Stimulated activated CD8-positive, alpha-beta memory T cell treated with anti-CD3 and anti-CD28 coated beads, Interleukin-12 subunit alpha, Interleukin-12 subunit beta, amount 100 ng/mL, for 24 hours (primary cell): Measurements from ENCODE around the gene ACP3.
"Not testable (repeated sequence)": the region's sequence is repeated elsewhere in the genome, so short reads cannot be mapped to it uniquely, and the experiment has no call there.

Source experiments
- DNase-seq: peaks from one replicate; pipeline ENCODE4 v3.0.0-alpha.2; 2020; ENCODE audit errors: extremely low read depth

The ACP3 gene

GRCh38 chr3:132360717-132361116 is 43.5 kb downstream of the ACP3 start:
- no peak for DNase-seq

DNA sequence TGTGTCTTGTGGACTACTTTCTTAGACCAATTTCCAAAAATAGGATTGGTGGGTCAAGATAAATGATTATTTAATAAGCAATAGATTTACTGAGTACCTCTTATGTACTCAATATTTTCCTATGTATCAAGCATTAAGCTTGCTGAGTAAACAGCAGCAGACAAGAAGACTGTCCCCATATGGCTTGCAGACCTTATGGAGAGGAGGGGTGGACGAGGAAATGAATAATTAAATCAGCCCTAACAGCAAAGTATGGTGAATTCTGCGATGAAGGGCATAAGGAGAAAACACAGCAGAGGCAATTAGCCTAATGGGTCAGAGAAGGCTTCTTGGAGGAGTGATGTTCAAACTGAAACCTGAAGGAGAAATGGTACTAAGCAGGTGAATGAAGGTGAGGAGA is 45.1 kb downstream of the ACP3 start:
- DNase-seq: no peak

DNA sequence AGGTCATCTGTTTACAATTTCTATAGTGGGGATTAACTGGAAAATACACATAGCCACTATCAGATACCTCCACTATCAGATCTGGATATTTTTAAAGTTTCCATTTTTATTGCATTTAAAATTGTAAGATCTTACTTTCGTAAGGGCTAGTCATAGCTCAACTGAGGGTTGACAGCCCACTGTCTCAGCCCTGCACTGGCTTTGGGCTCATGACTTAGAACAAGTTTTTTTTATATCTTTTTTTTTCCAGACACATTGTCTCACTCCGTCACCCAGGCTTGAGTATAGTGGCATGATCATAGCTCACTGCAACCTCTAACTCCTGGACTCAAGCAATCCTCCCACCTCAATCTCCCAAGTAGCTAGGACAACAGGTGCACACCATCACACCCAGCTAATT is 51.3 kb downstream of the ACP3 start:
- DNase-seq: no peak

GRCh38 chr3:132368962-132369361 is 51.8 kb downstream of the ACP3 start:
- no peak for DNase-seq

GRCh38 chr3:132376945-132377354 is 59.7 kb downstream of the ACP3 start:
- DNase-seq: not testable (repeated sequence)

GRCh38 chr3:132378048-132378762 is 61.0 kb downstream of the ACP3 start:
- no peak for DNase-seq

- no peak for DNase-seq
Measured at GRCh38 chr3:132378846-132379245, 61.6 kb downstream of the ACP3 start.

GRCh38 chr3:132380920-132381319 is 63.7 kb downstream of the ACP3 start:
- no peak for DNase-seq

DNA sequence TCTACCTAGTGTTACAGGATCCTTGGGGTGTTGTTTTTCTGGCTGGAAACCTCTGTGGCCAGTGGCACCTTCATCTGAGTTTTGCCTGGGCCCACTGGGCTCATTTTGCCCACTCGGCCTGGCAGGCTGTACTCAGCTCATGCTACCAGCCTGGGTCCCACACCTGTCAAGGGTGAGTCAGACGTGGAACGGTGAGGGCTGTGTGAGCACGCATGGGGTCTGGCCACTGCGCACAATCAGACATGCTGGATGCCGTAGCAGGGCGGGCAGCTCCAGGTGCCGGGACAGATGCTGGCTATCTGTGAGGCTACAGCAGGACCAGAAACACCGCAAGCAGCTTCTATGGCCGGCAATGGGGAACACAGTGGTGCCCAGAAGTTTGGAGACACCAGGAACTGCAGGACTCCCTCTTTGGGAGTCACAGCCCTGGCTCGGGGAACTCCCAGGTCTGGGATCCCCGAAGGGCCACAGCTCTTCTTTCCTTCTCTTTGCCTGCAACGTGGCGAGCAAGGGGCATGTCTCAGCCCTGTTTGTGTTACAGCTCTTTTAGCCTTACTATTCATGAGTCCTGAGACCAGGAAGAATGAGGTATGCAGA is 64.2 kb downstream of the ACP3 start:
- DNase-seq: no peak

DNA sequence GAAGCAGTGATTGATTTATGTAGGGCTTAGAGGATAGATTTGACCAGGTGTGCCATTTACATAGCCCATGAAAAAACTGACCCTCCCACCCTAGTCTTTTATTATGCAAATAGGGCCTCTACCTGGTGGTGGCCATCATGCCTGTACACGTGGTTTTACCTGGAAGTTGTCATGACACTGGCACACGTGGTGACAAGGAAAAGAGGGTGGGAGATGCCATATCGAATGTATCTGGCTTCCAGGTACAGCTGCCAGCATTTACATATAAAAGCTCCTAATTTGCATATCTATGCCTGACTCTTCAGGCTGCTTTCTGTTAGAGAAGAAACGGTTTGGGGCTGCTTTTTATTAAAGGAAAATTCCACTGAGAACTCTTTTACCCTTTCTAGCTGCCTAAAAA is 65.1 kb downstream of the ACP3 start:
- no peak for DNase-seq

DNA sequence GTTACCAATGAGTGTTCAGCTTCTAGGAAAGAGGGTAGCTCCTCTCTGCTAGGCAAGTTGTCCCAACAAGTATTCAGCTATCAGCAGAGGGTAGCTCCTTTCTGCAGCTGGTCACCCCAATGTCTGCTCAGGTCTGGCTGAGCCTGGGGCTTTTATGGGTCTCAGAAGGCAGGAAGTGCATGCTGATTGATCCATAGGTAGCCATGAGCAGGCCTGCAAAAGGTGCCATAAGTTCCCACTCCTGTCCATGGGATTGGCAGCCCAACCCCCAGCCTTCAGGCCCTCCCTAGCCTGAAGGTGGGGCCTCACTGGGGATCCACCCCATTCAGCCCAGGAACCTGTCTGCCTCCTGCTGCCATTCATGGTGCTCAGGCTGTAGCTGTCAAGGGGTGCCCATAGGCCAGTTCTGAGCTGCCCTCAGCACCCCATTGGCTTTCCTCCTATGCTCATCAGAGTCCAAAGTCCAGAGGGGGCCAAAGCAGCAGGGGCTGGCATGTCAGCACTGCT is 65.5 kb downstream of the ACP3 start:
- DNase-seq: no peak

DNA sequence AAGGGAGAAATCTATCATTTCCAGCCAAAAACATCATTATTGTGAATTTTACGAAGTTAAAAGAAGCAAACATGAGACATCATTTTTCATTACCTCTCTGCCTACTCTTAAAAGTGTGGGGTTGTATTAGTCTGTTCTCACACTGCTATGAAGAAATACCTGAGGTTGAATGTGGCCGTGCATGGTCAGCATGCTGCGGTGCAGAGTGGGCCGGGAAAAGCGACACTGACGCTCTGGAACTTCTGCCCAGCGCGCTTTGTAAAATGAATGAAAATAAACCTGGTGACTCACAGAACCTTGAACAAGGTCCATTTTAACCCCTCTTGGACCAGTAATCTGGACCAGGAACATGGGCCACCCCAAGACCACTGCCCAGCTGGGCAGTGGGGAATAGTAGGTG is 69.1 kb downstream of the ACP3 start:
- no peak for DNase-seq

- DNase-seq: not testable (repeated sequence)
Measured at GRCh38 chr3:132392675-132393074, 75.5 kb downstream of the ACP3 start.

DNA sequence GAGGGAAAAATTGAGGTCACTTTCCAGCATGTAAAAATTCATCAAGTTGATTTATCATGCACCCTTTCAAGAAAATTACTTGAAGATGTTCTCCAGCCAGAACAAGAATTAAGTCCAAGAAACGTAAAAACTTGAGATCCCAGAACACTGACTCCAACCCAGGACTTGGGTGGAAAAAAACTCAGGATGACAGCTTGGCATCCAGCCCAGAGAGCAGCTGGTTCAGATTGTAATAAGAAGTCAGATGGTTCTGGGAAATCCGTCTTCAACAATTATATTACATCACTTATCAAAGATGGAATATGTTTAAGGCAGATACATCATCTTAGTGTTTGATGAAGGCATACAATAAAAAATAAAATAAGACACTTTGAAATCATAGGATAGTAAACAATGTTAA is 77.1 kb downstream of the ACP3 start:
- DNase-seq: no peak

GRCh38 chr3:132395126-132395525 is 77.9 kb downstream of the ACP3 start:
- no peak for DNase-seq

DNA sequence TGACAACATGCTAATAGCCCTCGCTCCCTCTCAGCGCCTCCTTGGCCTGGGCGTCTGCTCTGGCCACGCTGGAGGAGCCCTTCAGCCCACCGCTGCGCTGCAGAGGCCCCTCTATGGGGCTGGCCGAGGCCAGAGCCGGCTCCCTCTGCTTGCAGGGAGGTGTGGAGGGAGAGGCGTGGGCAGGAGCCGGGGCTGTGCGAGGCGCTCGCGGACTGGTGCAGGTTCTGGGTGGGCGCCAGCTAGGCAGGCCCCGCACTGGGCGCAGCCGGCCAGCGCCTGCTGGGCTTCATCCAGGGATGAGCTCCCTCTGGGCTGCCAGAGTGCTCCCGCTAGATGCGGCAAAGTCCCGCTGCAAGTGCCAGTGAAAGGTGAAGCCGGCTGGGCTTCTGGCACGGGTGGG is 79.0 kb downstream of the ACP3 start:
- no peak for DNase-seq

DNA sequence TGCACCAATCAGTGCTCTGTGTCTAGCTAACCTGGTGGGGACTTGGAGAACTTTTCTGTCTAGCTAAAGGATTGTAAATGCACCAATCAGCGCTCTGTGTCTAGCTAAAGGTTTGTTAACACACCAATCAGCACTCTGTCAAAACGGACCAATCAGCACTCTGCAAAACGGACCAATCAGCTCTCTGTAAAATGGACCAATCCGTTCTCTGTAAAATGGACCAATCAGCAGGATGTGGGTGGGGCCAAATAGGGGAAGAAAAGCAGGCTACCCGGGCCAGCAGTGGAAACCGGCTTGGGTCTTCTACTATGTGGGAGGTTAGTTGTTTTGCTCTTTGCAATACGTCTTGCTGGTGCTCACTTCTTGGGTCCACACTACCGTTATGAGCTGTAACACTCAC is 79.6 kb downstream of the ACP3 start:
- DNase-seq: not testable (repeated sequence)

- no peak for DNase-seq
Measured at GRCh38 chr3:132399054-132399929, 82.1 kb downstream of the ACP3 start.

GRCh38 chr3:132401255-132401654 is 84.0 kb downstream of the ACP3 start:
- DNase-seq: no peak

DNA sequence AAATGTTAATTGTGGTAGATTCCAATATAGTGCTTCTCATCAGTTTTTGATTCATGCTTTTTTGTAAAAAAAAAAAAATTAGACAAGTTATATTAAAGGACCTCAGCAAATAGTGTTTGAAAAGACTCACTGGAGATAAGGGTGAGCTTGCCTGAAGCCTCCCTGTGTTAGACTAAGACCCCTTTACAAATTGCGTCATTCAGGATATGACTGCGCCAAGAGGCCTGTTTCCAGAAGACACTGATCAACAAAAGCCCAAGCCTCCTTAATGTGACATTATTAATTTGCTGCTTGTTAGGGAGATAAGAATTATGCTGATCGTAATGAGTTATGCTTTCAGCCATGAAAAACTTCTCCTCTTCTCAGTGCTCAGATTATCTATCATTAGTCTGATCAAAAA is 87.1 kb downstream of the ACP3 start:
- DNase-seq: no peak

DNA sequence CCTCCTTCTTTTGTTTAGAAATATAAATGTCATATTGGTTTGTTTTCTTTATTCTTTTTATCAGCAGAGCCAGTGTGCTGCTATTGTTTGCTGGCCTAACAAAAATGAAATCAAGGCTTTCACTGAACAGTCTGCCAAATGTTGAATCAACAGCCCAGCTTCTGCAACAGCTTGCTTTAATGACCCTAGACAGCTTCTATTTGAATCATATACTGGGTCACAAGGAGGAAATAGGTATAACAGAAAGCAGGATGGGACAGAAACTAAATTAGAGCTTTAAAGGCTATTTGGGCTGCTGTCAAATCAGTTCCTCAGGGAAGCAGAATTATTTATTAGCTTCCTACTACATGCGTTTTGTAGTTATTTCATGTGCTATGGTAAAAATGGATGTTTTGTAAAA is 88.0 kb downstream of the ACP3 start:
- DNase-seq: no peak

DNA sequence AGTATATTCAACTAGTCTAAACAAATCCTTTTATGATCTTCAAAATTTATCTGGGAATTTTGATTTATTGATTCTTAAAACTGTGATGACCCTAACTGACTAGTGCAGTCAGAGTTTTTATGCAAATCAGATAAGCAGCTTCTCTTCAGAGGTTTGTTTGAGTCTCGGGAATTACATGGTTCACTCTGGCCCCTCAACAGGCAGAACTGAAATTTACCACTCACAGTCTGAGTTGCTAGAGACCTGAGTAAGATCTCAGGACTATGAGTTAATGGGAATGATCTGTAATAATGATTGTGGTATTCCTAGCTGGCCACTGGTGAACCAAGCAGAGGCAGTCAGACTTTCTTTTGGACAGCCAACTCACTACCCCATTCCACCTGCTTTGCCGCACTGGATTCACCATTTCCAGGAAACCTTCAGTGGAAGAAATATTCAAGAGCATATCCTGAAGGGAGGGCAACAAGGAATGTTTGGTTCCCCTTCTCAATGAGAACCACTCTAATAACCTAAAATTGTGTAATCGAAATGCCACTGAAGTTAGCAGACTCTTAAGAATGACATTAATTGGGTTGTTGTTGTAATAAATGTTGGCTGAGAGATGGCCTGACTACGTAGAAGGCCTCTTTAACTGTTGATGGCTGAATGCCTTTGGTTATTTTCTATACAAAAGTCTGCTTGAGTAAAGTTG is 88.5 kb downstream of the ACP3 start:
- DNase-seq: no peak
